K562 (cell line): ENCODE results near the gene ZNF385D. TPM values are rescaled to one million over a fixed set of nuclear protein-coding genes. Genes with fewer than 3 reads are reported as not detected.

Source experiments
- ATAC-seq: fragments of 200-7000 bp; cut with Tn5 transposase; 3 replicates; pipeline ENCODE4 v1.9.1; 2020; ENCODE audit warnings: moderate library complexity
- BruUV-seq: library from RNA; stranded (reverse); fragments of 400-500 nt; replicated peaks from 2 replicates; lab custom pipeline; 2021; lab: Mats Ljungman, UMichigan
- CTCF ChIA-PET: fragments of 300-600 bp; formaldehyde crosslinking; extraction: SDS; loops from one replicate; lab custom pipeline; 2021; ENCODE audit warnings: low intra/inter-chr PET ratio; lab: Yijun Ruan, JAX
- POLR2A ChIA-PET: fragments of 300-600, 350-650 bp; sonication (Branson Sonifier 250); formaldehyde crosslinking; extraction: SDS; loops from one replicate; lab custom pipeline; 2021; ENCODE audit warnings: antibody characterized with exemption, inconsistent platforms; lab: Yijun Ruan, JAX
- DNase-seq, 4 experiments: peaks; one replicate each; pipeline versions ENCODE4 v3.0.0 to v3.0.0-alpha.2; 2011 to 2018; ENCODE audit warnings: low spot score in 3 of 4, mixed read lengths in 3 of 4; ENCODE audit errors: extremely low read depth in 1 of 4
- FAIRE-seq: peaks from 2 replicates; lab custom pipeline; 2011; peaks lifted over from hg19 to GRCh38; lab: Jason Lieb, UNC
- H2AFZ ChIP-seq: 2 replicates; pipeline ENCODE4 v1.6.0; 2011; ENCODE audit warnings: low read depth, low read length, control low read depth, inconsistent platforms
- H3K27ac ChIP-seq: fragments of 200-600 bp; 3 replicates; pipeline ENCODE4 v1.8.0; 2011; ENCODE audit warnings: low read depth, mild to moderate bottlenecking, control low read depth, inconsistent platforms, low read length, moderate library complexity, mixed read lengths; ENCODE audit errors: extremely low read depth
- H3K27me3 ChIP-seq, 2 experiments: fragments of 300-600 bp in 1 of 2; 2 replicates in 1 of 2; 3 replicates in 1 of 2; pipeline versions ENCODE4 v1.6.0 to v1.8.0; 2011; ENCODE audit warnings: inconsistent platforms in 2 of 2, low read length in 2 of 2, mild to moderate bottlenecking in 1 of 2, mixed read lengths in 1 of 2, moderate library complexity in 1 of 2; ENCODE audit not compliant: control insufficient read depth in 2 of 2, insufficient read depth in 2 of 2
- H3K36me3 ChIP-seq: fragments of 300-600 bp; 3 replicates; pipeline ENCODE4 v1.8.0; 2011; ENCODE audit warnings: mild to moderate bottlenecking, low read length, inconsistent platforms; ENCODE audit not compliant: control insufficient read depth, insufficient read depth
- H3K4me1 ChIP-seq, 2 experiments: fragments of 200-600 bp in 1 of 2; replicated peaks in 1 of 2; 2 replicates in 1 of 2; 3 replicates in 1 of 2; pipeline versions ENCODE4 v1.5.1 to v1.8.0; 2011; ENCODE audit warnings: inconsistent platforms in 2 of 2, low read length in 2 of 2, mild to moderate bottlenecking in 1 of 2, mixed read lengths in 1 of 2, moderate library complexity in 1 of 2; ENCODE audit not compliant: control insufficient read depth in 2 of 2, insufficient read depth in 2 of 2
- H3K4me2 ChIP-seq: 2 replicates; pipeline ENCODE4 v1.6.1; 2011; ENCODE audit warnings: low read length, control low read depth, inconsistent platforms, mixed read lengths; ENCODE audit not compliant: insufficient read depth
- H3K4me3 ChIP-seq: fragments of 200-600 bp; sonication (generic), shearing (Covaris generic); 2 replicates; pipeline ENCODE4 v1.5.1; 2016; ENCODE audit warnings: control low read depth, inconsistent platforms
- H3K79me2 ChIP-seq: fragments of 200-600 bp; 3 replicates; pipeline ENCODE4 v1.8.0; 2011; ENCODE audit warnings: low read length, inconsistent platforms; ENCODE audit not compliant: control insufficient read depth, insufficient read depth
- H3K9ac ChIP-seq, 2 experiments: 2 replicates each; pipeline versions ENCODE4 v1.6.0 to v1.6.1; 2011; ENCODE audit warnings: low read depth in 2 of 2, low read length in 2 of 2, control low read depth in 1 of 2, inconsistent platforms in 1 of 2, mild to moderate bottlenecking in 1 of 2, mixed read lengths in 1 of 2; ENCODE audit not compliant: insufficient read depth in 1 of 2
- H3K9me1 ChIP-seq: one replicate; pipeline ENCODE4 v1.6.0; 2011; ENCODE audit warnings: inconsistent platforms, mild to moderate bottlenecking, low read length, moderate library complexity; ENCODE audit not compliant: control insufficient read depth, insufficient read depth
- H3K9me3 ChIP-seq: replicated peaks from 2 replicates; pipeline ENCODE4 v1.5.1; 2011; ENCODE audit warnings: low read depth, low read length, inconsistent platforms; ENCODE audit not compliant: control insufficient read depth, insufficient read depth
- H4K20me1 ChIP-seq: replicated peaks from 2 replicates; pipeline ENCODE4 v1.6.1; 2011; ENCODE audit warnings: low read length, inconsistent platforms, mixed read lengths; ENCODE audit not compliant: control insufficient read depth, insufficient read depth
- ADNP ChIP-seq: fragments of 200-800 bp; sonication (Bioruptor generic); IDR thresholded peaks from 2 replicates; pipeline ENCODE4 v1.6.1; 2016; ENCODE audit warnings: missing genetic modification characterization, missing compliant biosample characterization
- BACH1 ChIP-seq: fragments of 200-800 bp; sonication (Bioruptor generic); IDR thresholded peaks from 2 replicates; pipeline ENCODE4 v1.6.1; 2016; ENCODE audit warnings: missing genetic modification characterization, missing compliant biosample characterization
- DPF2 ChIP-seq: fragments of 450-650 bp; IDR thresholded peaks from 2 replicates; pipeline ENCODE4 v1.6.1; 2016
- FOXA3 ChIP-seq, 2 experiments: fragments of 450-650 bp in 1 of 2; sonication (generic) in 1 of 2; formaldehyde crosslinking; IDR thresholded peaks in 1 of 2; conservative IDR thresholded peaks in 1 of 2; 2 replicates each; pipeline versions ENCODE4 v1.4.0 to v1.8.0; 2020 to 2022; ENCODE audit warnings: mild to moderate bottlenecking in 2 of 2, missing genetic modification reagents in 1 of 2
- L3MBTL2 ChIP-seq: fragments of 450-650 bp; IDR thresholded peaks from 2 replicates; pipeline ENCODE4 v1.6.1; 2016; ENCODE audit warnings: mild to moderate bottlenecking, moderate library complexity
- MCM5 ChIP-seq: fragments of 450-650 bp; IDR thresholded peaks from 2 replicates; pipeline ENCODE4 v1.6.1; 2016; ENCODE audit warnings: low read depth
- MXI1 ChIP-seq: IDR thresholded peaks from 2 replicates; pipeline ENCODE4 v1.6.1; 2011; ENCODE audit warnings: low read depth, mild to moderate bottlenecking, improper control_type of control experiment, low read length
- NCOA2 ChIP-seq, 2 experiments: fragments of 450-650 bp; IDR thresholded peaks; 2 replicates each; pipeline ENCODE4 v1.6.1; 2018; ENCODE audit warnings: mild to moderate bottlenecking in 2 of 2, moderate library complexity in 1 of 2; ENCODE audit not compliant: partially characterized antibody in 2 of 2
- POLR2G ChIP-seq: fragments of 200-400 bp; formaldehyde crosslinking; IDR thresholded peaks from 2 replicates; pipeline ENCODE4 v1.6.1; 2017; ENCODE audit warnings: low read depth, mild to moderate bottlenecking, antibody characterized with exemption, low read length, moderate library complexity
- RBM34 ChIP-seq: fragments of 200-400 bp; formaldehyde crosslinking; IDR thresholded peaks from 2 replicates; pipeline ENCODE4 v1.6.1; 2018; ENCODE audit warnings: low read length, borderline replicate concordance; ENCODE audit not compliant: insufficient read depth
- SMARCB1 ChIP-seq: IDR thresholded peaks from 2 replicates; pipeline ENCODE4 v1.6.1; 2011; ENCODE audit warnings: improper control_type of control experiment, low read depth; ENCODE audit not compliant: insufficient read length
- TCF7L2 ChIP-seq: fragments of 150-350 bp; IDR thresholded peaks from 2 replicates; pipeline ENCODE4 v1.6.1; 2016; ENCODE audit warnings: low read depth, mild to moderate bottlenecking, low read length, moderate library complexity
- TEAD4 ChIP-seq, 2 experiments: sonication (generic) in 1 of 2; formaldehyde crosslinking in 1 of 2; IDR thresholded peaks; 2 replicates each; pipeline versions ENCODE4 v1.6.1 to v1.8.0; 2012 to 2022; ENCODE audit warnings: borderline replicate concordance in 1 of 2, inconsistent platforms in 1 of 2, low read length in 1 of 2, mild to moderate bottlenecking in 1 of 2, missing genetic modification reagents in 1 of 2
- ZNF121 ChIP-seq: sonication (generic); formaldehyde crosslinking; conservative IDR thresholded peaks from 2 replicates; pipeline ENCODE4 v1.8.0; 2022; ENCODE audit warnings: missing genetic modification reagents
- ZNF140 ChIP-seq: fragments of 250-450 bp; sonication (Bioruptor Pico); IDR thresholded peaks from 2 replicates; pipeline ENCODE4 v1.8.0; 2021; ENCODE audit warnings: moderate library complexity, mild to moderate bottlenecking, inconsistent platforms
- ZNF174 ChIP-seq: fragments of 250-450 bp; sonication (Bioruptor Pico); IDR thresholded peaks from 2 replicates; pipeline ENCODE4 v1.4.0; 2020; ENCODE audit warnings: mild to moderate bottlenecking
- WGBS: fragments of 100-300 bp; shearing (Covaris generic); methylation state at CpG from one replicate; pipeline ENCODE4 v1.1.6; 2016; ENCODE audit warnings: low coverage, mixed read lengths; ENCODE audit not compliant: insufficient coverage; ENCODE audit errors: missing lambda C conversion rate; 5-methylcytosine and 5-hydroxymethylcytosine counted together
- in situ Hi-C: fragments of 300-500 bp; cut with MboI; formaldehyde crosslinking; loops from 4 replicates; pipeline ENCODE4 v1.15.0; 2018; ENCODE audit warnings: inconsistent platforms, mixed read lengths
- intact Hi-C: fragments of 100-400 bp; cut with micrococcal nuclease; formaldehyde crosslinking; loops from 2 replicates; pipeline ENCODE4 v1.14.2; 2022
- polyA plus RNA-seq, 8 experiments: library from polyadenylated mRNA; depleted of rRNA in 4 of 8; stranded (reverse) in 5 of 8; unstranded in 3 of 8; fragments of >200 nt; fragmentation: Nextera tagmentation in 2 of 8; fragmentation: Illumina TruSeq in 1 of 8; extraction: Ambion mirVana in 2 of 8; extraction: Trizol in 1 of 8; gene quantifications; 2 replicates each; pipeline versions ENCODE4 v1.2.1 to v1.2.3, GENCODE V29; 2011 to 2014; ENCODE audit warnings: inconsistent platforms in 1 of 8, missing spikeins in 1 of 8
- total RNA-seq, 7 experiments: library from RNA; depleted of rRNA in 6 of 7; stranded (reverse); fragments of >200 nt in 6 of 7; fragmentation: Illumina TruSeq in 2 of 7; extraction: Trizol in 2 of 7; gene quantifications; 2 replicates each; pipeline versions ENCODE4 v1.2.1 to v1.2.3, GENCODE V29; 2011 to 2021; ENCODE audit warnings: low replicate concordance in 1 of 7
- TF ChIP-seq, protein P1 (sequence below): sonication (generic); formaldehyde crosslinking; IDR thresholded peaks from 2 replicates; pipeline ENCODE4 v1.8.0; 2022; ENCODE audit warnings: mild to moderate bottlenecking, low read depth, missing genetic modification reagents

The ZNF385D gene
- total and polyA plus RNA-seq, 9 of the 15 experiments (the other 6 are each of a cell fraction or from before 2014, with no cell fraction given), result 0.14 to 1.7 (median 0.51) TPM

DNA sequence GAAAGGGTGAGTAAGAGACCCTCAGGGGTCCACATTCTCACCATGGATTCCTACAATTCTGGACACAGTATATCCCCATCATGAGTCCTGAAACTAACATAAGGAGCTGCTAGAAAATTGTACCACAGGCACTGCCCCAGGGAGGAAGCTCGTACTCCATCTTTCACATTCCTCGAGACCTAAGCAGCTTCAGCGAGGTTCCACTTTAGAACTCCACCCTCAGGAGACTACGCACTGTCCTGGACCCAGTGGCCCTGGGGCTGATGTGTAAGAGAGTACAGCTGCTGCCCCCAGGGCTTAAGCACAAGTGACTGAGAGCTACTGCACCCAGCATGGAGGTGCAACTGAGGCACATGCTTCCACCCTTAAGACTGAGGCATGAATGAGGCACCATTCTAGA lies 352.5 kb downstream of the ZNF385D start:
- TF ChIP-seq TEAD4 (IDR thresholded peaks at IDR 0.05; ENCODE audit: low read length) (no peak), TEAD4 (CRISPR knock-in tag; IDR thresholded peaks at IDR 0.05; ENCODE audit: borderline replicate concordance) (no peak), POLR2G (no peak), BACH1 (no peak), TCF7L2 (no peak), ZNF174 (no peak)
- FAIRE-seq, result no peak
- in situ Hi-C loops, result no loop called here

DNA sequence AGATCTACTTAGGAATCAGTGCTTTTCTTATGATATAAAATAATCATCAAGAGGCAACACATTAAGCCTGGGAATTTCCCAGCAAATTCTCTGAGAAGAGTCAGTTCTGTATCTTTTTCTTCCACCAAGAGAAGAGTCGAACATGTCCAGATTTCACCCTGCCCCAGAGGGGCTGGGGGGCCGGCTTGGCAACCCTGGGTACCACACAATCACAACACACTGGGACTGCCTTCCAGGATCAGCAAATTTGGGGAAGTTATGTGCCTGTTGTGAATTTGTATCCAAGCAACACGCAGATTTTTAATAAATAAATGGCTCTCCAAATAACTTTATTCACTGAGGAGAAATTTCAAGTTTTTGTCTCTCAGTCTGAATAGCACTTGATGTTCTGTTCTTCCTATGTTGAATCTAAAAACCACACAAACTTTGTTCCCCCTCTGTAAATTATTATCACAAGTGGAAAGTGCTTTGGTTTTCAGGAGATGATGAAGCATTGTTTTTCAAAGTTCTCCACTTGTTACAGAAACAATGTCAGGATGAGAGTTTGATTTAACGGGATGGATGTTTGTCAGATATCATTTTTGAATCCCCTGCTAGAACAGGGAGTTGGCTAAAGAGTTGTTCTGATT lies 357.2 kb downstream of the ZNF385D start:
- intact Hi-C loops, result no loop called here
- POLR2A ChIA-PET, result no interaction called here

More for the DNA sequence above, 352.5 kb downstream of the ZNF385D start:
- no peak overlapping the region for H3K27ac ChIP-seq
- no peak overlapping the region for H3K9ac ChIP-seq
- no peaks in the 10 kb centered on the region for H3K36me3 ChIP-seq
- no peaks in the 10 kb centered on the region for H3K9me3 ChIP-seq
- peaks cover 7% of the 10 kb centered on the region; the same call in 1 of the 3 replicates for H3K79me2 ChIP-seq
- no peak overlapping the region for H3K4me3 ChIP-seq
- H3K9me1 ChIP-seq, result no peaks in the 10 kb centered on the region
- intact Hi-C loops, result no loop called here
- no peak overlapping the region for H3K4me2 ChIP-seq
- no peaks in the 10 kb centered on the region; a peak in 1 of 5 replicates for H3K4me1 ChIP-seq
- WGBS, result 15% methylated on average over 4 of the region's 4 CpGs
- ChIA-PET CTCF (no interaction called here), POLR2A (no interaction called here)
- no peaks in the 10 kb centered on the region for H3K27me3 ChIP-seq
- no peaks in the 10 kb centered on the region for H4K20me1 ChIP-seq
- no TSS peak for BruUV-seq
- no peak overlapping the region for H2AFZ ChIP-seq
- ATAC-seq (peak; percentile 25; the same call in 1 of the 3 replicates), DNase-seq (no peak)

More for the DNA sequence above, 357.2 kb downstream of the ZNF385D start:
- no peak overlapping the region for H3K27ac ChIP-seq
- no peak for DNase-seq
- no peak for ATAC-seq
- H3K27me3 ChIP-seq, result no peaks in the 10 kb centered on the region
- H3K4me3 ChIP-seq, result no peak overlapping the region
- H3K4me2 ChIP-seq, result no peak overlapping the region
- no peak overlapping the region for H2AFZ ChIP-seq
- in situ Hi-C loops, result no loop called here
- no peaks in the 10 kb centered on the region for H3K36me3 ChIP-seq
- H3K9ac ChIP-seq, result no peak overlapping the region
- H3K9me3 ChIP-seq, result no peaks in the 10 kb centered on the region
- no peak for TF ChIP-seq FOXA3 (CRISPR knock-in tag; conservative IDR thresholded peaks at IDR 0.05 in 1 of 2, IDR thresholded peaks at IDR 0.05 in 1 of 2)
- TF ChIP-seq, protein P1, sequence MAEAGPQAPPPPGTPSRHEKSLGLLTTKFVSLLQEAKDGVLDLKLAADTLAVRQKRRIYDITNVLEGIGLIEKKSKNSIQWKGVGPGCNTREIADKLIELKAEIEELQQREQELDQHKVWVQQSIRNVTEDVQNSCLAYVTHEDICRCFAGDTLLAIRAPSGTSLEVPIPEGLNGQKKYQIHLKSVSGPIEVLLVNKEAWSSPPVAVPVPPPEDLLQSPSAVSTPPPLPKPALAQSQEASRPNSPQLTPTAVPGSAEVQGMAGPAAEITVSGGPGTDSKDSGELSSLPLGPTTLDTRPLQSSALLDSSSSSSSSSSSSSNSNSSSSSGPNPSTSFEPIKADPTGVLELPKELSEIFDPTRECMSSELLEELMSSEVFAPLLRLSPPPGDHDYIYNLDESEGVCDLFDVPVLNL (CRISPR knock-in tag), result no peak
- TF ChIP-seq ZNF121 (CRISPR knock-in tag), result no peak
- no peak for TF ChIP-seq SMARCB1
- TF ChIP-seq ZNF140 (CRISPR knock-in tag), result no peak
- TF ChIP-seq DPF2, result no peak
- TF ChIP-seq MCM5, result no peak
- TF ChIP-seq L3MBTL2, result no peak
- TF ChIP-seq ADNP (tag), result no peak
- no peak for TF ChIP-seq RBM34
- no peak for TF ChIP-seq NCOA2 (IDR thresholded peaks at IDR 0.05; ENCODE audit: partially characterized antibody in 2 of 2)
- no peak for TF ChIP-seq MXI1
- H3K79me2 ChIP-seq, result no peaks in the 10 kb centered on the region
- CTCF ChIA-PET, result no interaction called here
- 2% methylated on average over 4 of the region's 4 CpGs for WGBS
- H3K9me1 ChIP-seq, result no peaks in the 10 kb centered on the region
- no peak for FAIRE-seq
- BruUV-seq, result no TSS peak
- H4K20me1 ChIP-seq, result no peaks in the 10 kb centered on the region
- no peaks in the 10 kb centered on the region; a peak in 1 of 5 replicates for H3K4me1 ChIP-seq
